PFSK-1 (cell line): ENCODE data around the gene RBCK1.

Source experiments
- POLR2AphosphoS5 ChIP-seq: IDR thresholded peaks from 2 replicates; pipeline ENCODE4 v1.6.1; 2012; ENCODE audit warnings: low read depth, mild to moderate bottlenecking, control low read depth, low read length, moderate library complexity
- REST ChIP-seq, 2 experiments: IDR thresholded peaks; 2 replicates each; pipeline versions ENCODE4 v1.6.1 to v1.8.0; 2011 to 2012; ENCODE audit warnings: low read depth in 2 of 2, low read length in 2 of 2, control low read depth in 1 of 2, inconsistent platforms in 1 of 2, mild to moderate bottlenecking in 1 of 2, moderate library complexity in 1 of 2; ENCODE audit not compliant: insufficient read depth in 1 of 2
- TAF1 ChIP-seq: IDR thresholded peaks from 2 replicates; pipeline ENCODE4 v1.6.1; 2012; ENCODE audit warnings: low read length, control low read depth, borderline replicate concordance; ENCODE audit not compliant: insufficient read depth

GRCh38 chr20:385448-385847, 22.7 kb upstream of the RBCK1 start:
- TF ChIP-seq REST (IDR thresholded peaks at IDR 0.05; ENCODE audit: insufficient read depth in 1 of 2, low read depth in 2 of 2, low read length in 2 of 2) = no peak
- TF ChIP-seq TAF1 = no peak
- TF ChIP-seq POLR2AphosphoS5 = no peak
